ENCODE measurements around the gene BDNF. TPM values are rescaled to one million over a fixed set of nuclear protein-coding genes. Genes with fewer than 3 reads are reported as not detected.
"Not testable (repeated sequence)": the region's sequence is repeated elsewhere in the genome, so short reads cannot be mapped to it uniquely, and the experiment has no call there.

Gene BDNF
- 3.6 and 5.5 TPM in 2 replicates for total RNA-seq (ENCODE audit: low replicate concordance)
- long read RNA-seq, full-length matches to known transcripts: 7 of 9 reads
- long read RNA-seq, partial matches to known transcripts: 0 of 9 reads
- long read RNA-seq, other reads (novel, unspliced or antisense): 2 of 9 reads

GRCh38 chr11:27700351-27701301, at the start of gene BDNF:
BDNF (minus strand) TSS chr11:27700455; CDS start chr11:27658564, 41,891 bp downstream.
- Mint-ChIP-seq H3K9me3 (no peaks in the 10 kb centered on the region), H3K4me1 (ENCODE audit: unreplicated experiment) (peaks cover 18% of the 10 kb centered on the region), H3K27me3 (peaks cover 63% of the 10 kb centered on the region), H3K27ac (peak within 1 kb of the TSS; percentile 68), H3K4me3 (peak within 1 kb of the TSS; percentile 96), H3K36me3 (no peaks in the 10 kb centered on the region)
- TF ChIP-seq CTCF (conservative IDR thresholded peaks at IDR 0.05): no peak
- peak; percentile 71 for DNase-seq (ENCODE audit: extremely low spot score, unreplicated experiment)

- no peak overlapping the region for H3K4me3 Mint-ChIP-seq
- H3K4me1 Mint-ChIP-seq (ENCODE audit: unreplicated experiment): no peaks in the 10 kb centered on the region
- no peaks in the 10 kb centered on the region for H3K9me3 Mint-ChIP-seq
- no peak overlapping the region for H3K27ac Mint-ChIP-seq
- peaks cover 31% of the 10 kb centered on the region for H3K27me3 Mint-ChIP-seq
- no peaks in the 10 kb centered on the region for H3K36me3 Mint-ChIP-seq
- DNase-seq (ENCODE audit: extremely low spot score, unreplicated experiment): no peak
- TF ChIP-seq CTCF (conservative IDR thresholded peaks at IDR 0.05): no peak
Measured at GRCh38 chr11:27740362-27741013, 40.2 kb upstream of the BDNF start.

- no peak for DNase-seq (ENCODE audit: extremely low spot score, unreplicated experiment)
- H3K4me3 Mint-ChIP-seq: no peak overlapping the region
Measured at GRCh38 chr11:27735281-27735680, 35.0 kb upstream of the BDNF start.

GRCh38 chr11:27731803-27732202, 31.5 kb upstream of the BDNF start:
- not testable (repeated sequence) for DNase-seq (ENCODE audit: extremely low spot score, unreplicated experiment); H3K4me1 Mint-ChIP-seq (ENCODE audit: unreplicated experiment); H3K9me3 Mint-ChIP-seq; H3K36me3 Mint-ChIP-seq; H3K27ac Mint-ChIP-seq; H3K4me3 Mint-ChIP-seq
- peaks cover 22% of the 10 kb centered on the region for H3K27me3 Mint-ChIP-seq

More at GRCh38 chr11:27735281-27735680, 35.0 kb upstream of the BDNF start:
- no peaks in the 10 kb centered on the region for H3K4me1 Mint-ChIP-seq (ENCODE audit: unreplicated experiment)
- H3K27me3 Mint-ChIP-seq: peaks cover 10% of the 10 kb centered on the region
- no peak overlapping the region for H3K27ac Mint-ChIP-seq
- H3K9me3 Mint-ChIP-seq: no peaks in the 10 kb centered on the region
- no peaks in the 10 kb centered on the region for H3K36me3 Mint-ChIP-seq
- TF ChIP-seq CTCF (conservative IDR thresholded peaks at IDR 0.05): no peak

GRCh38 chr11:27726981-27727380, 26.7 kb upstream of the BDNF start:
- Mint-ChIP-seq H3K9me3 (no peaks in the 10 kb centered on the region), H3K36me3 (no peaks in the 10 kb centered on the region), H3K4me3 (no peak overlapping the region), H3K4me1 (ENCODE audit: unreplicated experiment) (peaks cover 3% of the 10 kb centered on the region), H3K27ac (no peak overlapping the region), H3K27me3 (peaks cover 67% of the 10 kb centered on the region)
- no peak for TF ChIP-seq CTCF (conservative IDR thresholded peaks at IDR 0.05)
- DNase-seq (ENCODE audit: extremely low spot score, unreplicated experiment): no peak
